ENCODE data around the gene SFSWAP. TPM values are rescaled to one million over a fixed set of nuclear protein-coding genes. Genes with fewer than 3 reads are reported as not detected.
"Not testable (repeated sequence)": the region's sequence is repeated elsewhere in the genome, so short reads cannot be mapped to it uniquely, and the experiment has no call there.

Gene SFSWAP
- total RNA-seq, 2 experiments from 2014 or later: 54.9 to 55.9 TPM

GRCh38 chr12:131801254-131801866 is 90.5 kb downstream of the SFSWAP start:
- H3K36me3 Mint-ChIP-seq: peaks cover 30% of the 10 kb centered on the region
- no peak for ATAC-seq
- no peak overlapping the region for H3K27ac Mint-ChIP-seq
- no peaks in the 10 kb centered on the region for H3K27me3 Mint-ChIP-seq
- DNase-seq: no peak
- H3K4me1 Mint-ChIP-seq: no peaks in the 10 kb centered on the region
- CTCF ChIA-PET: no interaction called here
- no peak overlapping the region for H3K4me3 Mint-ChIP-seq
- no peaks in the 10 kb centered on the region for H3K9me3 Mint-ChIP-seq (ENCODE audit: low read depth)

- Mint-ChIP-seq H3K27me3 (no peaks in the 10 kb centered on the region), H3K4me1 (no peaks in the 10 kb centered on the region), H3K4me3 (no peak overlapping the region), H3K36me3 (peaks cover 24% of the 10 kb centered on the region), H3K9me3 (ENCODE audit: low read depth) (no peaks in the 10 kb centered on the region), H3K27ac (no peak overlapping the region)
- CTCF ChIA-PET: no interaction called here
- DNase-seq (no peak), ATAC-seq (no peak)
Measured at GRCh38 chr12:131803961-131804521, 93.2 kb downstream of the SFSWAP start.

GRCh38 chr12:131805421-131805820 is 94.5 kb downstream of the SFSWAP start:
- ATAC-seq (no peak), DNase-seq (no peak)
- no peak overlapping the region for H3K4me3 Mint-ChIP-seq
- H3K4me1 Mint-ChIP-seq: no peaks in the 10 kb centered on the region
- peaks cover 16% of the 10 kb centered on the region for H3K36me3 Mint-ChIP-seq
- no peaks in the 10 kb centered on the region for H3K27me3 Mint-ChIP-seq
- no peaks in the 10 kb centered on the region for H3K9me3 Mint-ChIP-seq (ENCODE audit: low read depth)
- no peak overlapping the region for H3K27ac Mint-ChIP-seq
- CTCF ChIA-PET: no interaction called here

GRCh38 chr12:131806674-131807073 is 95.8 kb downstream of the SFSWAP start:
- Mint-ChIP-seq H3K36me3 (peaks cover 8% of the 10 kb centered on the region), H3K9me3 (ENCODE audit: low read depth) (no peaks in the 10 kb centered on the region), H3K27me3 (no peaks in the 10 kb centered on the region), H3K27ac (no peak overlapping the region), H3K4me1 (no peaks in the 10 kb centered on the region), H3K4me3 (no peak overlapping the region)
- CTCF ChIA-PET: no interaction called here
- DNase-seq (no peak), ATAC-seq (no peak)

GRCh38 chr12:131808744-131809371 is 98.0 kb downstream of the SFSWAP start:
- peak; percentile 70 for DNase-seq
- Mint-ChIP-seq H3K4me3 (peak overlapping the region; percentile 74), H3K27me3 (no peaks in the 10 kb centered on the region), H3K36me3 (peaks cover 12% of the 10 kb centered on the region), H3K27ac (peak overlapping the region; percentile 75), H3K9me3 (ENCODE audit: low read depth) (peaks cover 10% of the 10 kb centered on the region), H3K4me1 (no peaks in the 10 kb centered on the region)
- ATAC-seq: peak; percentile 97
- CTCF ChIA-PET: interaction anchor here (1.1 kb wide), 1 partner anchor 12 kb away, joined by 4 read pairs; no protein-coding TSS in a partner anchor

GRCh38 chr12:131809476-131810254 is 98.8 kb downstream of the SFSWAP start:
- CTCF ChIA-PET, H3K27me3 Mint-ChIP-seq, H3K27ac Mint-ChIP-seq, DNase-seq, ATAC-seq, H3K4me1 Mint-ChIP-seq: not testable (repeated sequence)
- Mint-ChIP-seq H3K9me3 (ENCODE audit: low read depth) (peaks cover 10% of the 10 kb centered on the region), H3K36me3 (peaks cover 11% of the 10 kb centered on the region), H3K4me3 (peak overlapping the region; percentile 74)

- Mint-ChIP-seq H3K36me3 (peaks cover 11% of the 10 kb centered on the region), H3K27me3 (no peaks in the 10 kb centered on the region), H3K4me1 (no peaks in the 10 kb centered on the region), H3K4me3 (no peak overlapping the region), H3K27ac (no peak overlapping the region), H3K9me3 (ENCODE audit: low read depth) (peaks cover 10% of the 10 kb centered on the region)
- DNase-seq (no peak), ATAC-seq (no peak)
- CTCF ChIA-PET: no interaction called here
Measured at GRCh38 chr12:131810726-131811125, 99.8 kb downstream of the SFSWAP start.

GRCh38 chr12:131815131-131815530 is 104.2 kb downstream of the SFSWAP start:
- DNase-seq (no peak), ATAC-seq (no peak)
- Mint-ChIP-seq H3K27ac (no peak overlapping the region), H3K36me3 (peaks cover 11% of the 10 kb centered on the region), H3K4me1 (no peaks in the 10 kb centered on the region), H3K27me3 (peaks cover 2% of the 10 kb centered on the region), H3K9me3 (ENCODE audit: low read depth) (peaks cover 10% of the 10 kb centered on the region), H3K4me3 (no peak overlapping the region)
- CTCF ChIA-PET: no interaction called here

- H3K36me3 Mint-ChIP-seq: peaks cover 11% of the 10 kb centered on the region
- H3K27me3 Mint-ChIP-seq: peaks cover 2% of the 10 kb centered on the region
- ATAC-seq: no peak
- H3K4me3 Mint-ChIP-seq: no peak overlapping the region
- H3K27ac Mint-ChIP-seq: no peak overlapping the region
- DNase-seq: no peak
- CTCF ChIA-PET: no interaction called here
- H3K4me1 Mint-ChIP-seq: no peaks in the 10 kb centered on the region
- peaks cover 10% of the 10 kb centered on the region for H3K9me3 Mint-ChIP-seq (ENCODE audit: low read depth)
Measured at GRCh38 chr12:131816495-131816894, 105.6 kb downstream of the SFSWAP start.

GRCh38 chr12:131817241-131817640 is 106.4 kb downstream of the SFSWAP start:
- peaks cover 6% of the 10 kb centered on the region for H3K9me3 Mint-ChIP-seq (ENCODE audit: low read depth)
- ATAC-seq (no peak), DNase-seq (no peak)
- H3K27me3 Mint-ChIP-seq: peaks cover 2% of the 10 kb centered on the region
- H3K4me3 Mint-ChIP-seq: no peak overlapping the region
- no peak overlapping the region for H3K27ac Mint-ChIP-seq
- CTCF ChIA-PET: no interaction called here
- H3K4me1 Mint-ChIP-seq: no peaks in the 10 kb centered on the region
- peaks cover 5% of the 10 kb centered on the region for H3K36me3 Mint-ChIP-seq

GRCh38 chr12:131818821-131819585 is 108.1 kb downstream of the SFSWAP start:
- ATAC-seq: no peak
- H3K9me3 Mint-ChIP-seq (ENCODE audit: low read depth): no peaks in the 10 kb centered on the region

GRCh38 chr12:131824450-131824849 is 113.6 kb downstream of the SFSWAP start:
- Mint-ChIP-seq H3K9me3 (ENCODE audit: low read depth) (no peaks in the 10 kb centered on the region), H3K27me3 (peaks cover 26% of the 10 kb centered on the region), H3K27ac (no peak overlapping the region), H3K4me1 (peaks cover 3% of the 10 kb centered on the region), H3K4me3 (no peak overlapping the region), H3K36me3 (no peaks in the 10 kb centered on the region)
- CTCF ChIA-PET: no interaction called here
- ATAC-seq: no peak
- no peak for DNase-seq

More at GRCh38 chr12:131818821-131819585, 108.1 kb downstream of the SFSWAP start:
- Mint-ChIP-seq H3K4me1 (no peaks in the 10 kb centered on the region), H3K4me3 (no peak overlapping the region), H3K27ac (no peak overlapping the region), H3K36me3 (no peaks in the 10 kb centered on the region), H3K27me3 (peaks cover 2% of the 10 kb centered on the region)
- CTCF ChIA-PET: no interaction called here
- DNase-seq: no peak
